ENCODE data around the gene AUTS2.

- TF ChIP-seq ZNF530 (tag by site-specific recombination; IDR thresholded peaks at IDR 0.05; ENCODE audit: low read depth) (no peak), ZNF223 (tag by site-specific recombination; IDR thresholded peaks at IDR 0.05) (no peak), ZNF645 (tag by site-specific recombination; IDR thresholded peaks at IDR 0.05) (no peak)
Measured at GRCh38 chr7:69776611-69777010, 178.3 kb downstream of the AUTS2 start.
